SH-SY5Y (cell line): Measurements from ENCODE around the gene SMS.

Experiments
- GATA2 ChIP-seq: IDR thresholded peaks from 2 replicates; pipeline ENCODE4 v1.6.1; 2011; ENCODE audit warnings: mild to moderate bottlenecking, low read depth, low read length
- GATA3 ChIP-seq: IDR thresholded peaks from 2 replicates; pipeline ENCODE4 v1.6.1; 2011; ENCODE audit warnings: low read depth, mild to moderate bottlenecking, low read length, moderate library complexity

The SMS gene

GRCh38 chrX:21986596-21986995 lies 46.1 kb downstream of the SMS start:
- TF ChIP-seq GATA2 (no peak), GATA3 (no peak)

- TF ChIP-seq GATA2 = no peak
- no peak for TF ChIP-seq GATA3
Observed at GRCh38 chrX:21989384-21989783, 48.9 kb downstream of the SMS start.

DNA sequence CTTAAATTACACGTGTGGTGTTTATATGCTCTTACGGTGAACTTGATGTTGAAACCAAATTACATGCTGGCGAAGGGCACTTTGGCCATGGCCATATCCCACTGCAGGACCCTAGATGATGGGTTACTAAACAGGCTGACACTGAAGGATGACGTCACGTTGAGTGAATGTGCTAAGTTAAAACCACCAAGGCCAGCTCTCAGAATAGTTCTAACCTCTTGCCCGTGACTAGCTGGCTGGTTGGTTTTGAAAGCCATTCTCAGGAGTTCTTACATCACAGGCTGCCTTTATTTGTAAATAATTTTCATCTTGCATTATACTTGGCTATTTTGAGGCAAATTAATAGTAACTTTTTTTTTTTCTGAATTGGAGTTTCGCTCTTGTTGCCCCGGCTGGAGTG lies 50.3 kb downstream of the SMS start:
- no peak for TF ChIP-seq GATA2
- TF ChIP-seq GATA3 = no peak

DNA sequence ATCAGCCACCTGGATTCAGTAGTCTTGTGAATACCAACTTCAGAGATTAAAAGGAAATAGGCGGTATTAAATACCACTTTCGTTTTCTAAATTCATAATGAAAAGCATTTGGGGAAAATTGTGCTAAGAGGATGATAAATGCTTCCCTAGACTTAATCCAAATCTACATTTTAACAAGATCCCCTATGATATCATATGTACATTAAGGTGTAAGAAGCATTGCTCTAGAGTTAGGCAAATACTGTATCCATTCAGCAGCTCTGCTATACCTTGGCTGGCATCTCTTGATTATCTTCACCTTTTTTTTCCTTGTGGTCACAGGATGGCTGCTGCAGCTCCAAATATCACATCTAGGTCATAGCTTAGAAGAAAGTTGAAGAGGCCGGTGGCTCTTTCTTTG lies 51.0 kb downstream of the SMS start:
- no peak for TF ChIP-seq GATA2
- TF ChIP-seq GATA3 = no peak

DNA sequence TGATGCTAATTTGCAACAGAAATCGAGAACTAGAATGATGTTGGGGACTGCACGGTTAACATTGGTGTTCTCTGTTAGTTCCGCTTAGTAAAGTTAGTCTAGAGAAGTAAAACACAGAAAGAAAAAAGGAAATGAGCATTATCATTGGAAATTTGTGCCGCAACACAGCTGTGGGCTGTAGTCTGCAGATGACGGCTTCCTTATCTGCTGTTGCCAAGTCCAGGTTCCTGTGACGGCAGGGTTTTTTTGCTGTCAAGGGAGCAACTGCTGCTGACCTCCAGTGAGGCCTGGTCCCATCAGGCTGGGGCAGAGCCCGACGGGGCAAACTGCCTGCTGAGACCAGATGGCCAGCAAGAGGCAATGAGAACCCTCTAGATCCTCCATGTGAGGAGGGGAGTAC lies 52.8 kb downstream of the SMS start:
- no peak for TF ChIP-seq GATA3
- no peak for TF ChIP-seq GATA2

- TF ChIP-seq GATA3 (no peak), GATA2 (no peak)
Observed at GRCh38 chrX:21996872-21997455, 56.5 kb downstream of the SMS start.

GRCh38 chrX:21998037-21998436 lies 57.5 kb downstream of the SMS start:
- no peak for TF ChIP-seq GATA2
- TF ChIP-seq GATA3 = no peak

- TF ChIP-seq GATA3 = no peak
- TF ChIP-seq GATA2 = no peak
Observed at GRCh38 chrX:22004866-22005265, 64.4 kb downstream of the SMS start.

DNA sequence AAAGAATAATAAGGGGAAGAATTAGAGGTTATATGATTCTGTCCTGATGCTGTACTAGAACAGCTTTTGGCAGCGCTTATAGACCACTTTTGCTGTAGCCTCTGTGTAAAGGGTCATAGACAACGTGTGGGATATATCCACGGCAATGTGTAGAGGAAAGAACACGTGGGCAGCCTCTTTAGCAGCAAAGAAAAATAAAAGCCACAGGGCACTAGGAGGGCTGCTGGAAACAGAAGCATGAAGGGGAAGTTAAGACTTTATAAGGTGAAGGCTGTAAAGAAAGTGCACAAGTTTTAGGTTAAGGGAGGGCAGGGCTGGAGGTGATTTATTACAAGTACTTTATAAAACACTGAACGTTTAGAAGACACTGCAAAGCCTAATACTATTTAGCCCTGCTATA lies 71.5 kb downstream of the SMS start:
- no peak for TF ChIP-seq GATA3
- TF ChIP-seq GATA2 = no peak

DNA sequence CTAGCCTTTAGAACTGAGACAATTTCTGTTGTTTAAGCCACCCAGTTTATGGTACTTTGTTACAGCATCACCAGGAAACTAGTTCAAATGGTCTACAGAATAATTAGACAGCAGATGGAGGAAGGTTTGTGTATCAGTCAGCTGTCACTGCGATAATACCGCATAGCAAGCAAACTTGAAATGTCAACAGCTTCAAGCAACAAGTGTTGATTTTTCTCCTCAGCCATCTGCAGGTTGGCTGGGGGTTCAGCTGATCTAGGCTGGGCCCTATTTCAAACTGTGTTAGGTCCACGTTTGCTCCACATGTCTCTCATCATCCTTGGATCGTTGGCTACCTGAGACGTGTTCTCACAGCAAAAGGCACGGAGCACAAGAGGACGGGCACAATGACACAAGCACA lies 72.4 kb downstream of the SMS start:
- TF ChIP-seq GATA3 (no peak), GATA2 (no peak)

- TF ChIP-seq GATA2 (no peak), GATA3 (no peak)
Observed at GRCh38 chrX:22015139-22015750, 74.7 kb downstream of the SMS start.

GRCh38 chrX:22021751-22022324 lies 81.3 kb downstream of the SMS start:
- TF ChIP-seq GATA3 (no peak), GATA2 (no peak)

DNA sequence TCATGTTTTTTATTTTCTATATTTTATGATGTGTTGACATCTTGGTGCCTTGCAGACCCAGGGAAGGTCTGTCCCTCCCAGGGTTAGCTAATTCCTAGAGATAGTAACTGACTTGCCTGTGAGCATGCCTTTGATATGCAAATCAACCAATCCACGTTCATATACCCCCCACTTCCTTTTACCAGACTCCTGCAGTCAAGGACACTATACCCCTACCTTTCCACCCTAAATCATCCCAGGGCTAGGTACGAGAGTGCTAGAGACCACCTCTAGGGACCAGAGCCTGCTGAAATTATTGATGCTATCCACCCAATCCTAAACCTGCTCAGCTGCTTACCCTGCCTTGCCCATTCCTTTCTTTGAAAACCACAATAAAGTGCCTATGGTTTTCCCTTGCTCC lies 84.1 kb downstream of the SMS start:
- TF ChIP-seq GATA2 = no peak
- TF ChIP-seq GATA3 = no peak

DNA sequence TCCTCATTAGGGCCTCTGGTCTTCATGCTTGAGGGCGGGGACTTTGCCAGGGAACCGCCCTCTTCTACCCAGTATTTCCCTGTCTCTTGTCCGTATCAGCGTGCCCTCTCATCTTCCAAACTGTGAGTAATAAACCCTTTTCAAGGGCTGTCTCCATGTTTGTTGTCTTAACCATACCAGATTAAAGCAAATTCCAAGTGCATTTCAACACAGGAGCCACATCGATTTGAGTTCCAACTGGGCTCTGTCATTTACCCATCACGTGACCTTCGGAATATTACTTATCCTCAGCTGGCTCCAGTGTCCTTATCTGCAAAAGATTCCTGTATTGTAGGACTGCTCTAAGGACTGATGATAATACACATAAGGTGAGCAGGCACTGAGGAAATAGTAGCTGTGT lies 85.2 kb downstream of the SMS start:
- TF ChIP-seq GATA2 (no peak), GATA3 (no peak)

DNA sequence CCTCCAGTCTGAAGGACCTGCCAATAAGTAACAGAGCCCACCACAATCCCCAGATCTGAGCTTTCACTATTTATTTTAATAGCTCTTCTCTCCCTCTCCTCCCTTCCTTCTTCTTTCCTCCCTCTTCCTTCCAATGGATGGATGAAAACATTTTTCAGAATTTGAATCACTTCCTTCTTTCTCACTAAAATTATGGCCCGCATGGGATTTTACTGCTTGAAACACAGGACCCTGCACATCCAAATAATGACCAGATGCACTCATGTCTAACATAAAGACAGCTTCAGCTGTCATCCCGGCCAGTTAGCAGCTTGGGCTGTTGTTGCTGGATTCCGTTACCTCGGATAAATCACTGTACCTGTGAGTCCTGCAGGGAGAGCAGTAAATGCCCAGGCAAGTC lies 86.2 kb downstream of the SMS start:
- TF ChIP-seq GATA2 = no peak
- TF ChIP-seq GATA3 = no peak
